Vagina (tissue), 2 donors: ENCODE measurements around the gene RNF141. TPM values are rescaled to one million over a fixed set of nuclear protein-coding genes. Genes with fewer than 3 reads are reported as not detected.

Experiments used
- DNase-seq, 2 donors: peaks; one replicate each; pipeline ENCODE4 v3.0.0-alpha.2; 2017; ENCODE audit errors: extremely low spot score in 2 of 2
- H3K27ac ChIP-seq: fragments of 200-600 bp; sonication (generic); one replicate; pipeline ENCODE4 v1.5.1; 2019
- H3K27me3 ChIP-seq: fragments of 200-600 bp; sonication (generic); one replicate; pipeline ENCODE4 v1.5.1; 2019
- H3K36me3 ChIP-seq, 2 donors: fragments of 200-600 bp; sonication (generic); one replicate each; pipeline ENCODE4 v1.5.1; 2017 to 2019
- H3K4me1 ChIP-seq: fragments of 200-600 bp; sonication (generic); one replicate; pipeline ENCODE4 v1.5.1; 2019
- H3K4me3 ChIP-seq, 2 donors: fragments of 200-600 bp; sonication (generic); 1 replicate in 1 of 2; 2 replicates in 1 of 2; pipeline ENCODE4 v1.5.1; 2016 to 2019
- H3K9me3 ChIP-seq: fragments of 200-600 bp; sonication (generic); one replicate; pipeline ENCODE4 v1.5.1; 2019
- CTCF ChIP-seq, 3 experiments: fragments of 450-650 bp in 2 of 3; fragments of 200-600 bp in 1 of 3; sonication (generic) in 1 of 3; IDR thresholded peaks; one replicate each; pipeline ENCODE4 v1.5.1; 2017 to 2019; ENCODE audit warnings: antibody characterized with exemption in 3 of 3, mild to moderate bottlenecking in 2 of 3, moderate library complexity in 2 of 3
- POLR2A ChIP-seq, 2 donors: fragments of 450-650 bp; IDR thresholded peaks; one replicate each; pipeline ENCODE4 v1.6.1; 2017; ENCODE audit warnings: antibody characterized with exemption in 2 of 2, mild to moderate bottlenecking in 2 of 2, moderate library complexity in 2 of 2
- POLR2AphosphoS5 ChIP-seq, 2 donors: sonication (generic); formaldehyde crosslinking; IDR thresholded peaks; one replicate each; pipeline ENCODE4 v1.9.0; 2017; ENCODE audit warnings: antibody characterized with exemption in 2 of 2, mild to moderate bottlenecking in 2 of 2, low read depth in 1 of 2; ENCODE audit not compliant: insufficient read depth in 1 of 2
- intact Hi-C: fragments of 100-400 bp; cut with DNase I; formaldehyde crosslinking; loops from one replicate; pipeline ENCODE4 v1.15.1; 2023
- total RNA-seq: library from RNA; depleted of rRNA; stranded (reverse); fragments of >200 nt; gene quantifications from one replicate; pipeline ENCODE4 v1.2.3, GENCODE V29; 2016

Gene RNF141
- total RNA-seq, 1 donor from 2014 or later = 19.2 TPM

- peak in 1 of 2 donors; percentile 58 for DNase-seq
- Histone ChIP-seq H3K27me3 (no peaks in the 10 kb centered on the region), H3K36me3 (peaks cover 0 to 27% of the 10 kb centered on the region in 2 donors), H3K4me3 (no peak overlapping the region), H3K27ac (no peak overlapping the region), H3K4me1 (peaks cover 2% of the 10 kb centered on the region), H3K9me3 (no peaks in the 10 kb centered on the region)
- intact Hi-C loops = no loop called here
- TF ChIP-seq POLR2AphosphoS5 (IDR thresholded peaks at IDR 0.05; ENCODE audit: insufficient read depth in 1 of 2, low read depth in 1 of 2) (no peak), CTCF (IDR thresholded peaks at IDR 0.05) (no peak), POLR2A (IDR thresholded peaks at IDR 0.05) (no peak)
Observed at GRCh38 chr11:10576035-10576398, 35.0 kb upstream of the RNF141 start.

- H3K27me3 ChIP-seq = no peaks in the 10 kb centered on the region
- no peak overlapping the region for H3K4me3 ChIP-seq
- H3K27ac ChIP-seq = no peak overlapping the region
- H3K9me3 ChIP-seq = no peaks in the 10 kb centered on the region
- TF ChIP-seq CTCF (IDR thresholded peaks at IDR 0.05) (no peak), POLR2AphosphoS5 (IDR thresholded peaks at IDR 0.05; ENCODE audit: insufficient read depth in 1 of 2, low read depth in 1 of 2) (no peak), POLR2A (IDR thresholded peaks at IDR 0.05) (no peak)
- H3K36me3 ChIP-seq = peaks cover 0 to 24% of the 10 kb centered on the region in 2 donors
- H3K4me1 ChIP-seq = no peaks in the 10 kb centered on the region
- DNase-seq = peak in 1 of 2 donors; percentile 56
- intact Hi-C loops = no loop called here
Observed at GRCh38 chr11:10575346-10576034, 34.5 kb upstream of the RNF141 start.

- Histone ChIP-seq H3K36me3 (peaks cover 0 to 15% of the 10 kb centered on the region in 2 donors), H3K27ac (no peak overlapping the region), H3K9me3 (no peaks in the 10 kb centered on the region), H3K4me1 (no peaks in the 10 kb centered on the region), H3K4me3 (no peak overlapping the region), H3K27me3 (no peaks in the 10 kb centered on the region)
- TF ChIP-seq POLR2AphosphoS5 (IDR thresholded peaks at IDR 0.05; ENCODE audit: insufficient read depth in 1 of 2, low read depth in 1 of 2) (no peak), POLR2A (IDR thresholded peaks at IDR 0.05) (no peak), CTCF (IDR thresholded peaks at IDR 0.05) (no peak)
- intact Hi-C loops = no loop called here
- DNase-seq = peak in 1 of 2 donors; percentile 37
Observed at GRCh38 chr11:10573556-10573955, 32.6 kb upstream of the RNF141 start.

- Histone ChIP-seq H3K4me3 (no peak overlapping the region), H3K4me1 (no peaks in the 10 kb centered on the region), H3K27me3 (no peaks in the 10 kb centered on the region), H3K36me3 (peaks cover 0 to 14% of the 10 kb centered on the region in 2 donors), H3K9me3 (no peaks in the 10 kb centered on the region), H3K27ac (no peak overlapping the region)
- no peak for DNase-seq
- intact Hi-C loops = no loop called here
- no peak for TF ChIP-seq POLR2A (IDR thresholded peaks at IDR 0.05)
- TF ChIP-seq POLR2AphosphoS5 (IDR thresholded peaks at IDR 0.05; ENCODE audit: insufficient read depth in 1 of 2, low read depth in 1 of 2) = no peak
- TF ChIP-seq CTCF (IDR thresholded peaks at IDR 0.05) = no peak
Observed at GRCh38 chr11:10573028-10573427, 32.0 kb upstream of the RNF141 start.

- DNase-seq = no peak
- H3K9me3 ChIP-seq = no peaks in the 10 kb centered on the region
- peaks cover 0 to 9% of the 10 kb centered on the region in 2 donors for H3K36me3 ChIP-seq
- H3K4me3 ChIP-seq = no peak overlapping the region
- intact Hi-C loops = no loop called here
- H3K27me3 ChIP-seq = no peaks in the 10 kb centered on the region
- no peak overlapping the region for H3K27ac ChIP-seq
- H3K4me1 ChIP-seq = no peaks in the 10 kb centered on the region
- TF ChIP-seq CTCF (IDR thresholded peaks at IDR 0.05) (no peak), POLR2A (IDR thresholded peaks at IDR 0.05) (no peak), POLR2AphosphoS5 (IDR thresholded peaks at IDR 0.05; ENCODE audit: insufficient read depth in 1 of 2, low read depth in 1 of 2) (no peak)
Observed at GRCh38 chr11:10572533-10572932, 31.5 kb upstream of the RNF141 start.
